ENCODE data around the gene ZNF100. TPM values are rescaled to one million over a fixed set of nuclear protein-coding genes. Genes with fewer than 3 reads are reported as not detected.
"Not testable (repeated sequence)": the region's sequence is repeated elsewhere in the genome, so short reads cannot be mapped to it uniquely, and the experiment has no call there.

ZNF100 gene
- total RNA-seq, 2 experiments from 2014 or later = 22.3 to 25.3 TPM

GRCh38 chr19:21693399-21693798 is 74.0 kb downstream of the ZNF100 start:
- Mint-ChIP-seq H3K27ac (no peak overlapping the region), H3K36me3 (no peaks in the 10 kb centered on the region), H3K9me3 (ENCODE audit: low read depth) (peaks cover 2% of the 10 kb centered on the region), H3K4me1 (no peaks in the 10 kb centered on the region), H3K27me3 (no peaks in the 10 kb centered on the region), H3K4me3 (no peak overlapping the region)
- ATAC-seq (no peak), DNase-seq (no peak)
- CTCF ChIA-PET = no interaction called here

GRCh38 chr19:21691661-21692060 is 75.7 kb downstream of the ZNF100 start:
- no peaks in the 10 kb centered on the region for H3K36me3 Mint-ChIP-seq
- H3K9me3 Mint-ChIP-seq (ENCODE audit: low read depth) = peaks cover 2% of the 10 kb centered on the region
- DNase-seq (no peak), ATAC-seq (no peak)
- no peak overlapping the region for H3K27ac Mint-ChIP-seq
- no peaks in the 10 kb centered on the region for H3K4me1 Mint-ChIP-seq
- CTCF ChIA-PET = no interaction called here
- no peaks in the 10 kb centered on the region for H3K27me3 Mint-ChIP-seq
- H3K4me3 Mint-ChIP-seq = no peak overlapping the region

- no peaks in the 10 kb centered on the region for H3K27me3 Mint-ChIP-seq
- ATAC-seq = no peak
- no peak overlapping the region for H3K27ac Mint-ChIP-seq
- no peaks in the 10 kb centered on the region for H3K4me1 Mint-ChIP-seq
- peaks cover 2% of the 10 kb centered on the region for H3K9me3 Mint-ChIP-seq (ENCODE audit: low read depth)
- no peak overlapping the region for H3K4me3 Mint-ChIP-seq
- no peaks in the 10 kb centered on the region for H3K36me3 Mint-ChIP-seq
- DNase-seq = no peak
- CTCF ChIA-PET = no interaction called here
Measured at GRCh38 chr19:21688464-21688863, 78.9 kb downstream of the ZNF100 start.

GRCh38 chr19:21680671-21681070 is 86.7 kb downstream of the ZNF100 start:
- no peak for ATAC-seq
- Mint-ChIP-seq H3K36me3 (peaks cover 1% of the 10 kb centered on the region), H3K4me3 (no peak overlapping the region), H3K27me3 (no peaks in the 10 kb centered on the region), H3K4me1 (no peaks in the 10 kb centered on the region), H3K9me3 (ENCODE audit: low read depth) (peaks cover 13% of the 10 kb centered on the region), H3K27ac (no peak overlapping the region)
- DNase-seq = no peak
- CTCF ChIA-PET = no interaction called here

DNA sequence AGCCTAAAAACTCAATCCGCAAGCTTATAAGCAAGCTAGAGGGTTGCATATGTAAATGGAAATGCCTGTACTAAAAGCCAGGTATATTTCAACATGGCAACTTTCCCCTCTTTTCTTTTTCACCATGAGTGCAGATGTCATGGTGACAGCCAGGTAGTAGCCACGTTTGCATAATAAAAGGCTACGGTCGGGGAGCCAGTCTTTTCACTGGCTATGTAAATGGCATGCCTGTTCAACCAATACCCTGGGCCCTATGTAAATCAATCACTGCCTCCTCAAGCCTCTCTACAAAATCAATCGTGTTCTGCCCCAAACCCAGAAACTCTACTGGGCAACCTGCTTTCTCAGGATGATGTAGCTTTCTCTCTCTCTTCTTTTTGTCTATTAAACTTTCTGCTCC is 87.4 kb downstream of the ZNF100 start:
- DNase-seq (no peak), ATAC-seq (no peak)
- Mint-ChIP-seq H3K4me1 (no peaks in the 10 kb centered on the region), H3K36me3 (peaks cover 1% of the 10 kb centered on the region), H3K9me3 (ENCODE audit: low read depth) (peaks cover 13% of the 10 kb centered on the region), H3K4me3 (no peak overlapping the region), H3K27me3 (no peaks in the 10 kb centered on the region), H3K27ac (no peak overlapping the region)
- CTCF ChIA-PET = no interaction called here

GRCh38 chr19:21677696-21678418 is 89.5 kb downstream of the ZNF100 start:
- Mint-ChIP-seq H3K9me3 (ENCODE audit: low read depth) (peaks cover 13% of the 10 kb centered on the region), H3K36me3 (peaks cover 1% of the 10 kb centered on the region), H3K27me3 (no peaks in the 10 kb centered on the region), H3K4me3 (no peak overlapping the region), H3K4me1 (no peaks in the 10 kb centered on the region), H3K27ac (no peak overlapping the region)
- no peak for ATAC-seq
- DNase-seq = no peak
- CTCF ChIA-PET = no interaction called here

GRCh38 chr19:21674454-21674853 is 92.9 kb downstream of the ZNF100 start:
- Mint-ChIP-seq H3K4me1 (no peaks in the 10 kb centered on the region), H3K9me3 (ENCODE audit: low read depth) (peaks cover 5% of the 10 kb centered on the region), H3K27me3 (no peaks in the 10 kb centered on the region), H3K36me3 (peaks cover 1% of the 10 kb centered on the region), H3K4me3 (no peak overlapping the region), H3K27ac (no peak overlapping the region)
- ATAC-seq = no peak
- CTCF ChIA-PET = no interaction called here
- no peak for DNase-seq

GRCh38 chr19:21673479-21673878 is 93.9 kb downstream of the ZNF100 start:
- H3K4me3 Mint-ChIP-seq; H3K4me1 Mint-ChIP-seq; DNase-seq; CTCF ChIA-PET; H3K27ac Mint-ChIP-seq; H3K27me3 Mint-ChIP-seq; ATAC-seq; H3K36me3 Mint-ChIP-seq; H3K9me3 Mint-ChIP-seq (ENCODE audit: low read depth): not testable (repeated sequence)

Other genes starting within 250 kb of the ZNF100 start
- 10 to 100 TPM; 21.4 to 31.0 TPM for gene ZNF43, start 68.6 kb upstream of the ZNF100 start, total RNA-seq
- under 1 TPM; 0.30 to 0.99 TPM for gene ZNF208, start 243.4 kb upstream of the ZNF100 start, total RNA-seq